C4-2B (cell line): ENCODE results near the gene ROR1.

Experiments
- H3K27ac ChIP-seq: fragments of 450-650 bp; 2 replicates; pipeline ENCODE4 v1.5.1; 2017
- CTCF ChIP-seq: fragments of 450-650 bp; conservative IDR thresholded peaks from 2 replicates; pipeline ENCODE4 v1.5.1; 2017; ENCODE audit warnings: mild to moderate bottlenecking
- ZFX ChIP-seq: fragments of 450-650 bp; IDR thresholded peaks from 2 replicates; pipeline ENCODE4 v1.6.1; 2017

The ROR1 gene

GRCh38 chr1:63888984-63889383 is 115.2 kb downstream of the ROR1 start:
- no peak overlapping the region for H3K27ac ChIP-seq
- no peak for TF ChIP-seq CTCF
- no peak for TF ChIP-seq ZFX

GRCh38 chr1:63890468-63890867 is 116.7 kb downstream of the ROR1 start:
- TF ChIP-seq CTCF (no peak), ZFX (no peak)
- H3K27ac ChIP-seq, result no peak overlapping the region

- H3K27ac ChIP-seq, result no peak overlapping the region
- TF ChIP-seq ZFX (no peak), CTCF (no peak)
Observed at GRCh38 chr1:63891060-63891690, 117.4 kb downstream of the ROR1 start.

- H3K27ac ChIP-seq, result no peak overlapping the region
- no peak for TF ChIP-seq ZFX
- TF ChIP-seq CTCF, result no peak
Observed at GRCh38 chr1:63892632-63893395, 119.0 kb downstream of the ROR1 start.

- TF ChIP-seq ZFX (no peak), CTCF (no peak)
- H3K27ac ChIP-seq, result no peak overlapping the region
Observed at GRCh38 chr1:63893976-63894375, 120.2 kb downstream of the ROR1 start.

- H3K27ac ChIP-seq, result no peak overlapping the region
- TF ChIP-seq ZFX (no peak), CTCF (no peak)
Observed at GRCh38 chr1:63894627-63895265, 120.9 kb downstream of the ROR1 start.

GRCh38 chr1:63896755-63897154 is 122.9 kb downstream of the ROR1 start:
- H3K27ac ChIP-seq, result no peak overlapping the region
- TF ChIP-seq CTCF, result no peak
- no peak for TF ChIP-seq ZFX
